Measurements from ENCODE around the gene SNED1.
"Not testable (repeated sequence)": the region's sequence is repeated elsewhere in the genome, so short reads cannot be mapped to it uniquely, and the experiment has no call there.

The SNED1 gene

GRCh38 chr2:241092677-241093076 lies 94.3 kb downstream of the SNED1 start:
- Histone ChIP-seq H4K20me1 (ENCODE audit: insufficient read depth, low read length, poor library complexity, severe bottlenecking) (peaks cover 8% of the 10 kb centered on the region), H3K4me2 (ENCODE audit: low read depth, low read length, poor library complexity, severe bottlenecking) (no peak overlapping the region), H3K36me3 (ENCODE audit: insufficient read depth, low read length) (peaks cover 40% of the 10 kb centered on the region; the same call in 1 of the 2 replicates), H3F3A (ENCODE audit: low read depth) (no peaks in the 10 kb centered on the region), H3K9me2 (replicated peaks; ENCODE audit: low read depth, low read length) (no peaks in the 10 kb centered on the region), H3K79me2 (ENCODE audit: insufficient read depth, low read length) (peaks cover 2% of the 10 kb centered on the region; the same call in 1 of the 2 replicates), H2AFZ (ENCODE audit: low read length) (no peak overlapping the region), H3K9me3 (ENCODE audit: insufficient read depth, low read depth, low read length) (no peaks in the 10 kb centered on the region), H3K4me1 (ENCODE audit: insufficient read depth, low read length, poor library complexity, severe bottlenecking) (peaks cover 9% of the 10 kb centered on the region), H3K4me3 (ENCODE audit: low read length, poor library complexity, severe bottlenecking) (no peak overlapping the region), H3K9ac (ENCODE audit: low read depth, low read length, poor library complexity, severe bottlenecking) (no peak overlapping the region), H3K27me3 (ENCODE audit: insufficient read depth, low read length, poor library complexity, severe bottlenecking) (no peaks in the 10 kb centered on the region)
- TF ChIP-seq EZH2phosphoT487 (IDR thresholded peaks at IDR 0.05; ENCODE audit: borderline replicate concordance): no peak
- TF ChIP-seq CTCF (conservative IDR thresholded peaks at IDR 0.05; ENCODE audit: low read length): no peak

GRCh38 chr2:241093133-241093781 lies 94.8 kb downstream of the SNED1 start:
- H3K27me3 ChIP-seq (ENCODE audit: insufficient read depth, low read length, poor library complexity, severe bottlenecking); H3K9me3 ChIP-seq (ENCODE audit: insufficient read depth, low read depth, low read length); H3K4me1 ChIP-seq (ENCODE audit: insufficient read depth, low read length, poor library complexity, severe bottlenecking); H2AFZ ChIP-seq (ENCODE audit: low read length); H3K9me2 ChIP-seq (replicated peaks; ENCODE audit: low read depth, low read length); H3K4me2 ChIP-seq (ENCODE audit: low read depth, low read length, poor library complexity, severe bottlenecking); H3K9ac ChIP-seq (ENCODE audit: low read depth, low read length, poor library complexity, severe bottlenecking); H3K4me3 ChIP-seq (ENCODE audit: low read length, poor library complexity, severe bottlenecking); H3F3A ChIP-seq (ENCODE audit: low read depth); H4K20me1 ChIP-seq (ENCODE audit: insufficient read depth, low read length, poor library complexity, severe bottlenecking); H3K79me2 ChIP-seq (ENCODE audit: insufficient read depth, low read length): not testable (repeated sequence)
- H3K36me3 ChIP-seq (ENCODE audit: insufficient read depth, low read length): peaks cover 34% of the 10 kb centered on the region; the same call in 1 of the 2 replicates

- no peaks in the 10 kb centered on the region for H3K9me3 ChIP-seq (ENCODE audit: insufficient read depth, low read depth, low read length)
- no peaks in the 10 kb centered on the region for H3K9me2 ChIP-seq (replicated peaks; ENCODE audit: low read depth, low read length)
- H3K9ac ChIP-seq (ENCODE audit: low read depth, low read length, poor library complexity, severe bottlenecking): no peak overlapping the region
- H4K20me1 ChIP-seq (ENCODE audit: insufficient read depth, low read length, poor library complexity, severe bottlenecking): peaks cover 8% of the 10 kb centered on the region
- peaks cover 25% of the 10 kb centered on the region; the same call in 1 of the 2 replicates for H3K36me3 ChIP-seq (ENCODE audit: insufficient read depth, low read length)
- no peak overlapping the region for H2AFZ ChIP-seq (ENCODE audit: low read length)
- peaks cover 14% of the 10 kb centered on the region; the same call in 1 of the 2 replicates for H3K79me2 ChIP-seq (ENCODE audit: insufficient read depth, low read length)
- H3K4me1 ChIP-seq (ENCODE audit: insufficient read depth, low read length, poor library complexity, severe bottlenecking): peaks cover 9% of the 10 kb centered on the region
- no peak overlapping the region for H3K4me2 ChIP-seq (ENCODE audit: low read depth, low read length, poor library complexity, severe bottlenecking)
- H3F3A ChIP-seq (ENCODE audit: low read depth): no peaks in the 10 kb centered on the region
- no peaks in the 10 kb centered on the region for H3K27me3 ChIP-seq (ENCODE audit: insufficient read depth, low read length, poor library complexity, severe bottlenecking)
- no peak for TF ChIP-seq EZH2phosphoT487 (IDR thresholded peaks at IDR 0.05; ENCODE audit: borderline replicate concordance)
- TF ChIP-seq CTCF (conservative IDR thresholded peaks at IDR 0.05; ENCODE audit: low read length): no peak
- no peak overlapping the region for H3K4me3 ChIP-seq (ENCODE audit: low read length, poor library complexity, severe bottlenecking)
These were observed 95.8 kb downstream of the SNED1 start for GRCh38 chr2:241094172-241094571.

GRCh38 chr2:241094924-241095420 lies 96.6 kb downstream of the SNED1 start:
- peaks cover 18% of the 10 kb centered on the region for H3K79me2 ChIP-seq (ENCODE audit: insufficient read depth, low read length)
- no peaks in the 10 kb centered on the region for H3F3A ChIP-seq (ENCODE audit: low read depth)
- no peaks in the 10 kb centered on the region for H3K9me3 ChIP-seq (ENCODE audit: insufficient read depth, low read depth, low read length)
- H3K9ac ChIP-seq (ENCODE audit: low read depth, low read length, poor library complexity, severe bottlenecking): no peak overlapping the region
- H3K4me3 ChIP-seq (ENCODE audit: low read length, poor library complexity, severe bottlenecking): no peak overlapping the region
- peaks cover 9% of the 10 kb centered on the region for H3K4me1 ChIP-seq (ENCODE audit: insufficient read depth, low read length, poor library complexity, severe bottlenecking)
- H3K9me2 ChIP-seq (replicated peaks; ENCODE audit: low read depth, low read length): no peaks in the 10 kb centered on the region
- H2AFZ ChIP-seq (ENCODE audit: low read length): no peak overlapping the region
- H3K36me3 ChIP-seq (ENCODE audit: insufficient read depth, low read length): peaks cover 20% of the 10 kb centered on the region; the same call in 1 of the 2 replicates
- peaks cover 8% of the 10 kb centered on the region for H4K20me1 ChIP-seq (ENCODE audit: insufficient read depth, low read length, poor library complexity, severe bottlenecking)
- H3K4me2 ChIP-seq (ENCODE audit: low read depth, low read length, poor library complexity, severe bottlenecking): peak overlapping the region; percentile 62
- no peak for TF ChIP-seq CTCF (conservative IDR thresholded peaks at IDR 0.05; ENCODE audit: low read length)
- no peak for TF ChIP-seq EZH2phosphoT487 (IDR thresholded peaks at IDR 0.05; ENCODE audit: borderline replicate concordance)
- H3K27me3 ChIP-seq (ENCODE audit: insufficient read depth, low read length, poor library complexity, severe bottlenecking): no peaks in the 10 kb centered on the region

Data from Loucy (cell line).